ENCODE data around the gene GNG12. TPM values are rescaled to one million over a fixed set of nuclear protein-coding genes. Genes with fewer than 3 reads are reported as not detected.
A peak's percentile ranks its signal among the peaks of the same experiment; 100 is the strongest.

GNG12 gene
- total RNA-seq, 2 donors from 2014 or later, result 29.1 to 45.4 TPM

DNA sequence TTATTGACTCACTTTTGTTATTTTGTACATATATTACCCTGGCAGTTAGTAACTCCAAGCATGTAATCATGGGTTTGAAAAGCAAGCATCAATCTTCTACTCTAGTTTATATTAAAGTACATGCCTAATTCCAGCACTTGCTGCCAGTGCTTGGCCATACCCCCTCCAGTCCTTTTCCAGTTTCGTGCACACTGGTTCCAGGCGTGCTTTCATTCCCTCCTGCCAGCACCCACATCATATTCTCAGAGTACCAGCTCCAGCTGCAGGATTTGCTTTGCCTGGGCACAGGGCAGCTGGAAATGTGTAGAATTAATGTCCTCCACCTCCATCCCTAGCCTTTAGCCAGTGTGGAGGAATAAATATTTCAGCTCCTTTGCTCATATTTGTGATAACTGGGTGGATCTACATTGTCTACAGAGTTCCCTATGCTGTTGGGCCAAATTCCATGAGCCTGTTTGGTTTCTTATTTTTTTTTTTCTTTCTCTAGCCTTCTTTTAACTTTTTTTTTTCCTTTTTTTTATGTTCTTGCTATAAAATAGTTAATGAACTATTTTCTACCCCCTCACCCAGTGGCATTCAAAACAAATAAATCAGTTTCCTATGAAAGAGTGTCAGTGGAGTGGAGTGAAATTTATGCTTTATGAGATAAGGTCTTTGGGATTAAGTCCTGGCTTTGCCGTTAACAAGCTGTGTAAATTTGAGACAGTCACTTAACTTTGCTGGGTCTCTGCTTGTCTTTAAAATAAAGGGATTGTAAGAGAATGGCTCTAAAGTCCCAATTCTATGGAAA lies 2.6 kb upstream of the GNG12 start:
- Histone ChIP-seq H3K9me3 (no peaks in the 10 kb centered on the region), H3K27ac (no peak overlapping the region), H3K36me3 (no peaks in the 10 kb centered on the region), H3K4me3 (no peak overlapping the region), H3K27me3 (no peaks in the 10 kb centered on the region), H3K4me1 (peaks cover 0 to 22% of the 10 kb centered on the region in 2 donors)
- DNase-seq (ENCODE audit: low spot score), result no peak
- TF ChIP-seq, protein P1, sequence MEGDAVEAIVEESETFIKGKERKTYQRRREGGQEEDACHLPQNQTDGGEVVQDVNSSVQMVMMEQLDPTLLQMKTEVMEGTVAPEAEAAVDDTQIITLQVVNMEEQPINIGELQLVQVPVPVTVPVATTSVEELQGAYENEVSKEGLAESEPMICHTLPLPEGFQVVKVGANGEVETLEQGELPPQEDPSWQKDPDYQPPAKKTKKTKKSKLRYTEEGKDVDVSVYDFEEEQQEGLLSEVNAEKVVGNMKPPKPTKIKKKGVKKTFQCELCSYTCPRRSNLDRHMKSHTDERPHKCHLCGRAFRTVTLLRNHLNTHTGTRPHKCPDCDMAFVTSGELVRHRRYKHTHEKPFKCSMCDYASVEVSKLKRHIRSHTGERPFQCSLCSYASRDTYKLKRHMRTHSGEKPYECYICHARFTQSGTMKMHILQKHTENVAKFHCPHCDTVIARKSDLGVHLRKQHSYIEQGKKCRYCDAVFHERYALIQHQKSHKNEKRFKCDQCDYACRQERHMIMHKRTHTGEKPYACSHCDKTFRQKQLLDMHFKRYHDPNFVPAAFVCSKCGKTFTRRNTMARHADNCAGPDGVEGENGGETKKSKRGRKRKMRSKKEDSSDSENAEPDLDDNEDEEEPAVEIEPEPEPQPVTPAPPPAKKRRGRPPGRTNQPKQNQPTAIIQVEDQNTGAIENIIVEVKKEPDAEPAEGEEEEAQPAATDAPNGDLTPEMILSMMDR (IDR thresholded peaks at IDR 0.05), result no peak

DNA sequence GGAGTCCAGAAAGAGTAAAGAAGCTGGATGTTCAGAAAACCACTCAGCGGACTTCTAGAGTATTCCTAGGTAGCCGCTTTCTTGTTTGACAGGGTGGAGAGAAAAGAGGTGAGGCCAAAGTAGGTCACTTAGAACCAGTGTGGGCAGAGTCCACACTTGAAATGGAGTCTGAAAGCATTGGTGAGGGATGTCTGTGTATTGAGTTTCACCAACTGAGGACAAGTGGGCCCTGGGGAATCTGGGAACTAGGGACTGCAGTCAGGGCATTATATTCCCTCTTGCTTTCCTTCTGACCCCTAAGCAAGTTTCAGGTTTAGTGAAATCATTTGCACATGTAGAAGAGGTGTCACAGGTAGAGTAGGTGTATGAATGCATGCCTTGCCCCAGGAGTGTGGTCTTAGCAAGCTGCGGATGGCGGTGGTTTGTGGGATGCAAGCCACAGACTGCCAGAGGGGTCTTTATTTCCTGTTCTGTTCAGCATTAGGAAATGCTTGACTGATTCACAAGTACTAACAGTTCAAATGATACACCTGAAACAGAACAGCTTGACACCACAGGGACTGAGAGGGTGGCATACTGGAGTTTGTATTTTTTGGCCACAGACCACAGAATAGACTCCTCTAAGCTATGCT lies 1.1 kb upstream of the GNG12 start:
- H3K4me1 ChIP-seq, result peaks cover 0 to 19% of the 10 kb centered on the region in 2 donors
- no peaks in the 10 kb centered on the region for H3K9me3 ChIP-seq
- no peak overlapping the region for H3K27ac ChIP-seq
- TF ChIP-seq, protein P1 (IDR thresholded peaks at IDR 0.05), result no peak
- no peak for DNase-seq (ENCODE audit: low spot score)
- no peaks in the 10 kb centered on the region for H3K27me3 ChIP-seq
- H3K36me3 ChIP-seq, result no peaks in the 10 kb centered on the region
- no peak overlapping the region for H3K4me3 ChIP-seq

DNA sequence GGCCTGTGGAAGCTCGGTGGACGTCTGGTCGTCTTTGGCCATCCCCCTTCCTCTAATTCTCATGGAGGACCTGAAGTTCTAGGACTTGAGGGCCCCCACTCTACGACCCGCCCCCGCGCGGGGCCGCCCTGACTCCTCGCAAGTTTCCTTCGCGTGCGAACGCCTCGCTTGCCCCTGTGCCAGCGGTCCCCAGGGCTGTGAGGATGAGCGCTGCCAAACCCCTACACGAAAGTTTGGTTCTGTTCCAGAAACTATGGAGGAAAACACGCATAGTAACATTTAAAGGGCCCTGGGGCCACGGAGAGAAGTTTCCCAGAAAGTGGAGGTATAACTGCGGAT lies 304 bp upstream of the GNG12 start:
- H3K27ac ChIP-seq, result peak overlapping the region; percentile 78 to 84
- TF ChIP-seq, protein P1 (IDR thresholded peaks at IDR 0.05), result no peak
- DNase-seq (ENCODE audit: low spot score), result no peak
- H3K9me3 ChIP-seq, result no peaks in the 10 kb centered on the region
- H3K4me1 ChIP-seq, result peaks cover 0 to 19% of the 10 kb centered on the region in 2 donors
- H3K36me3 ChIP-seq, result no peaks in the 10 kb centered on the region
- no peaks in the 10 kb centered on the region for H3K27me3 ChIP-seq
- H3K4me3 ChIP-seq, result peak overlapping the region; percentile 64 to 81

DNA sequence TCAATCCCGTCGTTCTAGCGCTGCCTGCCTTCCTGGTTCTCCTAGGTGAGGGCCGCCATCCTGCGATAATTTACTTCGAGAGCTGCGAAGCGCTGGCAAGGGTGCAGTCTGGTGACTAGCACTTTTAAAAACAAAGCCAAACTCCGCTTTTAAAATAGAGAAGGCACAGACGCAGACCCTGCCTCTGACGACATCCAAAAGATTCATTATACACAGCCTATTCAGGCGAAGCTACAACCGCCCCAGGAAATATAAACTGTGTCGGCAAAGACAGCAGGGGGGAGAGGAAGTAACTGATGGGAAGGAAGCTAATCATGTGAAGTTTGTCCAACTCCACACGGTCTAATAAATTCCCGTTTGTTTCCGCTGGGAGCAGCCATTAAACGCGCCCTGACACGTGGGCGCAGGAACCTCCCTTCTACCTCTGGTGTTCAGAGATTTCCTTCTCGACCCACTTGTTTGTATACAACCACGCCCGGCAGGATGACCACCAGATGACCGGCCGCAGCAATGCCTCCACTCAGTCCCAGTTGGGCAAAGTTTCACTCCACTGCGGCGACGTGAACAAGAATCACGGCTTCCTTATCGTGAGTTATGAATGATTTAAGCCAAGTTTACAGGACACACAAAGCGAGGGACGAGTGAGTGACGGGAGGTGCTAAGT lies 1.3 kb downstream of the GNG12 start:
- Histone ChIP-seq H3K27ac (peak overlapping the region; percentile 78 to 84), H3K27me3 (no peaks in the 10 kb centered on the region), H3K9me3 (no peaks in the 10 kb centered on the region), H3K4me1 (peaks cover 0 to 19% of the 10 kb centered on the region in 2 donors), H3K4me3 (peak overlapping the region; percentile 64 to 81), H3K36me3 (no peaks in the 10 kb centered on the region)
- TF ChIP-seq, protein P1 (IDR thresholded peaks at IDR 0.05), result peak in 1 of 2 donors; percentile 15
- peak; percentile 84 for DNase-seq (ENCODE audit: low spot score)

DNA sequence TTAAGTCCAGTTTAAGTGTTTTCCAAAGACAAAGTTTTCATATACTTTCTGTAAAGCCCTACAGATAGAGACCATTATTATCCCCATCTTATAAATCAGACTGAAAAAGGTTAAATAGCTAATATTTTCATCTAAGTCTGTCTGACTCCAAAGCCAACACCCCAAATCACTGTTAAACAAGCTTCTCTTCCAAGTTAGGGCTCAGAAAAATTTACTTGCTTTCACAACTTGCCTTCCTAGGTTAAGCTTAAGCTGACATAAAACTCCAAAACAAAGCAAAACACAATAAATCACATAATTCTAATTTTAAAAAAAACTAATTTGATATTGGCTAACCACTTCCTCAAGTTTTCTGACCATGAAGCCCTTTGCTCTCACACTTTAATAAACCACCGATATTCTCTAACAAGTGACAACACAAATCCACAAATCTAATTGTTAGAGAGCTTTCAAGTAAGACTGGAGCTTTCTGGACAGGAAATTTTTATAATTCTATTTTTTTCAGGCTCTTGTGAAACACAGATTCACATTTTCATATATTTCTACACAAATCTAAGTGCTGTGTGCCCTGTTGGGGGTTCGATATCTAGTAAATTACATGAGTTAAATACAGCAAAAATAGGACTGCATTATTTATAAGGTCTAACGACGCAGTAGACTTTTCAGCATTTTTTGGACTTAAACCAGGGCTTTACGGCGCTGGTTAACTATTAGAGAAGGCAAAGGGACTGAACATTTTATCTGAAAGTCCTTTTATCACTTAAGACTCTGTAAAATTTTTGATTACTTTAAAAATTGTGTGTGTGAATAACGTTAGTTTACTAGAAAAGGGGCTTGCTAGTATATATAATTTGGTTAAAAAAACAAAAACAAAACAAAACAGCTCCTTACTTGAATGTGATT lies 2.1 kb downstream of the GNG12 start:
- Histone ChIP-seq H3K9me3 (no peaks in the 10 kb centered on the region), H3K36me3 (no peaks in the 10 kb centered on the region), H3K27me3 (no peaks in the 10 kb centered on the region), H3K4me3 (peak overlapping the region; percentile 64 to 81), H3K4me1 (peaks cover 0 to 19% of the 10 kb centered on the region in 2 donors), H3K27ac (peak overlapping the region; percentile 78 to 84)
- TF ChIP-seq, protein P1 (IDR thresholded peaks at IDR 0.05), result no peak
- no peak for DNase-seq (ENCODE audit: low spot score)

Data from right atrium auricular region (tissue), 2 donors.